Breast epithelium (tissue), 3 donors: ENCODE measurements around the gene TRIM15.

Experiments used
- POLR2AphosphoS5 ChIP-seq, 3 donors: sonication (generic); formaldehyde crosslinking; IDR thresholded peaks; one replicate each; pipeline ENCODE4 v1.6.1; 2017; ENCODE audit warnings: antibody characterized with exemption in 3 of 3
- TF ChIP-seq, protein P1 (sequence below), 3 donors: fragments of 450-650 bp; IDR thresholded peaks; one replicate each; pipeline ENCODE4 v1.5.1; 2016 to 2017; ENCODE audit warnings: antibody characterized with exemption in 3 of 3, mild to moderate bottlenecking in 3 of 3, moderate library complexity in 3 of 3

DNA sequence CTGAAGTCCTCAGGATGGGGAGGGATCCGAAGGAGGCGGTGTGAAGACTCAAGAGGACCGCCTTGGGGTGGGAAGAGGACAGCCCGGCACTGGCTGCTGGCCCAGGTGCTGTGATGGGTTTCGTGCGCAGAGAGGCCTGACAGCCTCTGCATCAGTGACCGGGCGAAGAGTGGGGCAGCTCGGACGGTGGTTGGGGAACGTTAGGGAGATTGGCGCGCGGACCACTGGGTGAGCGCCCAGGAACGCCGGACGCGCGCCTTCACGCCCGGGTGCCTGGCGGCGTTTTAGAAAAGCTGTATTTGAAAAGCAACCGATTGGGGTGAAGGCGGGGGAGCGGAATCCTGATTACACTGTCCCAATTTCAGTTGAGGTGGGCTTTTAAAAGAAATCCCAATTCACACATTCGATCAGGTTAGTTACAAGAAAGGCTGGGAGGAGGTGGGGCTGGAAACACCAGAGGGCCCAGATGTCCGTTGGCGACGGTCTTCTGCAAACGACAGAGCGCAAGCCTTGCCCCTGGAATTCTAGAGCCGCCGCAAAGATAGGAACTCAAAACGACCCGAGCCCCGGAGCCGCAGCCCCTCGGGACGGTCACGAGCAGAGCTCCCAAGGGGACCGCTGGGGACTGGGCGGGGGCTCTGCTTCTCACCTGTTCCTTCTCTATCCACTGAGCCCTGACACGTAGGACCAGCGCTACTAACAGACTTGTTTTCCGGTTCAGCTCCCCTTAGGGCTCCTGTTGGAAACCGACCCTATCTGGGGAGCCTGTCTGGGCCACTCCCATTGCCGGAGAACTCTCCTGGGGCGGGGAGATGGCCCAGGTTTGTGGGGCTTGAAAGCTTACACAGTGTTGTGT, 35.9 kb upstream of the TRIM15 start:
- no peak for TF ChIP-seq POLR2AphosphoS5 (IDR thresholded peaks at IDR 0.05)
- TF ChIP-seq, protein P1, sequence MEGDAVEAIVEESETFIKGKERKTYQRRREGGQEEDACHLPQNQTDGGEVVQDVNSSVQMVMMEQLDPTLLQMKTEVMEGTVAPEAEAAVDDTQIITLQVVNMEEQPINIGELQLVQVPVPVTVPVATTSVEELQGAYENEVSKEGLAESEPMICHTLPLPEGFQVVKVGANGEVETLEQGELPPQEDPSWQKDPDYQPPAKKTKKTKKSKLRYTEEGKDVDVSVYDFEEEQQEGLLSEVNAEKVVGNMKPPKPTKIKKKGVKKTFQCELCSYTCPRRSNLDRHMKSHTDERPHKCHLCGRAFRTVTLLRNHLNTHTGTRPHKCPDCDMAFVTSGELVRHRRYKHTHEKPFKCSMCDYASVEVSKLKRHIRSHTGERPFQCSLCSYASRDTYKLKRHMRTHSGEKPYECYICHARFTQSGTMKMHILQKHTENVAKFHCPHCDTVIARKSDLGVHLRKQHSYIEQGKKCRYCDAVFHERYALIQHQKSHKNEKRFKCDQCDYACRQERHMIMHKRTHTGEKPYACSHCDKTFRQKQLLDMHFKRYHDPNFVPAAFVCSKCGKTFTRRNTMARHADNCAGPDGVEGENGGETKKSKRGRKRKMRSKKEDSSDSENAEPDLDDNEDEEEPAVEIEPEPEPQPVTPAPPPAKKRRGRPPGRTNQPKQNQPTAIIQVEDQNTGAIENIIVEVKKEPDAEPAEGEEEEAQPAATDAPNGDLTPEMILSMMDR (IDR thresholded peaks at IDR 0.05): no peak
